ENCODE results near the gene CTXN1.
A peak's percentile ranks its signal among the peaks of the same experiment; 100 is the strongest.
"Not testable (repeated sequence)": the region's sequence is repeated elsewhere in the genome, so short reads cannot be mapped to it uniquely, and the experiment has no call there.

CTXN1 gene

GRCh38 chr19:7925171-7925851 lies 624 bp downstream of the CTXN1 start:
- DNase-seq (ENCODE audit: low spot score): no peak

DNA sequence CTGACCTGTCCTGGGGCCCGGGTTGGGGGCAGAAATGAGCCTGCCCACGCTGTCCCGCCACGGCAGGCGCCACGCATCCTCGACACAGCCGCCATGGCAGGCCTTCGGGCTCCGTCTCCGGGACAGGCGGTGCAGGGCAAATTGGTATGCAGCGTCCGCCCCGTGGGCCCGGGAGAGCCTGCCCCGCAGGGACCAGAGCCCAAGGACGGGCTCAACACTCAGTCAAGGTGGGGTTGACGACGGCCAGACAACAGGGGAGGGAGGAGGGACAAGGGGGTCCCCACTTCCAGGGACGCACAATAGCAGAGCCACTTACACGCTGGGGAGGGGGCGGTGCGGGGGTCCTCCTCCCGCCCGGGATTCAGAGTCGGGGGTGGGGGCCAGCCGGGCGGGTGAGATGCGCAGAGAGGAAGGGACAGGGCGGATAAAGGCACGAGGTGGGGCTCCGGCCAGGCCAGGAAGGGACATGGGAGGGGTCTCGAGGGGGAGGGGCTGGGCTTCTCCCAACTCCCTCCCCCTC lies 1.2 kb downstream of the CTXN1 start:
- no peak for DNase-seq (ENCODE audit: low spot score)

- DNase-seq (ENCODE audit: low spot score): no peak
Measured at GRCh38 chr19:7924241-7924640, 1.7 kb downstream of the CTXN1 start.

- DNase-seq (ENCODE audit: low spot score): no peak
Measured at GRCh38 chr19:7923295-7924191, 2.4 kb downstream of the CTXN1 start.

DNA sequence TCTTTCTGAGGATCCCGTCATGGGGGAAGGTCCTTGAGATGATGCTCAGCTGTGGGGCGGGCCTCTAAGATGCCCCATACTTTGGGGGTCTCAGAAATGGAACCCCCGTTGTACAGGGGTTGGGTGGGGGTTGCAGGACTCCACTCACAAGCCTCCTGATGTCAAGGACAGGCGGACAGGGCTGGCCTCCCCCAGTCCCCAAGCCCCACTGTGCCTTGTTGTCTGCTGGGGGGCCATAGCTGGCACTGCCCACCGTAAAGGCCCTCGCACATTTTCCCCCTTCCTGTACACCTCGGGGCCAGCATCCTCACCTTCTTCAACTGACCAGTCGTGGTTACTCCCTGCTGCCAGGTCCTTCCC lies 3.1 kb downstream of the CTXN1 start:
- no peak for DNase-seq (ENCODE audit: low spot score)

DNA sequence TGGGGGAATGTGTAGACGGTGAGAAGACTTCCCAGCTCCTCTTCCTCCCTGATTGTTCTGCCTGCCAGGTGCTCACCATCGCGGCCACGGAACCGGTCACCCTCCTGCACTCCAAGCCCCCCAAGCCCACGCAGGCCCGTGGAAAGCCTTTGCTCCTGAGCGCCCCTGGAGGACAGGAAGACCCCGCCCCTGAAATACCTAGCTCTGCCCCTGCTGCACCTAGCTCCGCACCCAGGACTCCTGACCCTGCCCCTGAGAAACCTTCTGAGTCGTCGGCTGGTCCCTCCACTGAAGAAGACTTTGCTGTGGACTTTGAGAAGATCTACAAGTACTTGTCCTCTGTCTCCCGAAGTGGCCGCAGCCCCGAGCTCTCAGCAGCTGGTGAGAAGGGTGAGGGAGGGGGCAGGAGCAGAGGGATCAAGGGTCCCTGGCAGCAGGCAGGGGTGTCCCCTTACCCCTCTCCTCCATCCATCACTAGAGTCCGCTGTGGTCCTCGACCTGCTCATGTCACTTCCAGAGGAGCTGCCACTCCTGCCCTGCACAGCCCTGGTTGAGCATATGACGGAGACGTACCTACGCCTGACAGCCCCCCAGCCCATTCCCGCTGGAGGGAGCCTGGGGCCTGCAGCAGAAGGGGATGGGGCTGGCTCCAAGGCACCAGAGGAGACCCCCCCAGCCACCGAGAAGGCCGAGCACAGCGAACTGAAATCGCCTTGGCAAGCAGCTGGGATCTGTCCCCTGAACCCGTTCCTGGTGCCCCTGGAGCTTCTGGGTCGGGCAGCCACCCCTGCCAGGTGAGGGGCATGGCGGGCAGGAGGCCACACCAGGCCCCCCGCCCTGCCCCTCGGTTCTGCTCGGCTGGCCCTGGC lies 3.7 kb downstream of the CTXN1 start:
- DNase-seq (ENCODE audit: low spot score): no peak

DNA sequence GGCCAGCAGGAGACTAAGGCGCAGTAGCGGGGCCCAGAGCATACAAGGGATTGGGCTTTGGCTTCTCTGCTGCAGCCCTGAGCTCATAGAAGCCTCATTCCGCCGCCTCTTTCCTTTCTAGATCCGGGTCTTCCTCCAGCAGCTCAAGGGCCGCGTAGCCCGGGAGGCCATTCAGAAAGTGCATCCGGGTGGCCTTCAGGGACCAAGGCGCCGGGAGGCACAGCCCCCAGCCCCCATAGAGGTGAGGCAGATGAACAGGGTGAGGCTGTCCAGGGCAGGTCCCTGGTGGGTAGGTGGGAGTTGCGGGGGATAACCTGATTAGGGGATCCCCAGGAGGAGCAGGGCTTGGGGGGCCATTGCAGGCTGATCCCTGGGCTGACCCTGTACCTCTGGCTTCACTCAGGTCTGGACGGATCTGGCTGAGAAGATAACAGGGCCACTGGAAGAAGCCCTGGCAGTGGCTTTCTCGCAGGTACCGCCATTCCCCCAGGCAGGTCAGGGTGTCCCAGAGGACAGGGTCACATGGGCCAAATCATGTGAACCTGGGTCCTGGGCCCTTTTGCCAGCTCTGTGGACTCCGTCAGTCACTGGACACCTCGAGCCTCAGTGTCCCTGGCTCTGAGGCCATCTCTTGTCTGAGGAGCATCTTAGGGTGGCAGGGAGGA lies 4.5 kb downstream of the CTXN1 start:
- DNase-seq (ENCODE audit: low spot score): no peak

GRCh38 chr19:7920519-7921301 lies 5.2 kb downstream of the CTXN1 start:
- DNase-seq (ENCODE audit: low spot score): peak; percentile 99

DNA sequence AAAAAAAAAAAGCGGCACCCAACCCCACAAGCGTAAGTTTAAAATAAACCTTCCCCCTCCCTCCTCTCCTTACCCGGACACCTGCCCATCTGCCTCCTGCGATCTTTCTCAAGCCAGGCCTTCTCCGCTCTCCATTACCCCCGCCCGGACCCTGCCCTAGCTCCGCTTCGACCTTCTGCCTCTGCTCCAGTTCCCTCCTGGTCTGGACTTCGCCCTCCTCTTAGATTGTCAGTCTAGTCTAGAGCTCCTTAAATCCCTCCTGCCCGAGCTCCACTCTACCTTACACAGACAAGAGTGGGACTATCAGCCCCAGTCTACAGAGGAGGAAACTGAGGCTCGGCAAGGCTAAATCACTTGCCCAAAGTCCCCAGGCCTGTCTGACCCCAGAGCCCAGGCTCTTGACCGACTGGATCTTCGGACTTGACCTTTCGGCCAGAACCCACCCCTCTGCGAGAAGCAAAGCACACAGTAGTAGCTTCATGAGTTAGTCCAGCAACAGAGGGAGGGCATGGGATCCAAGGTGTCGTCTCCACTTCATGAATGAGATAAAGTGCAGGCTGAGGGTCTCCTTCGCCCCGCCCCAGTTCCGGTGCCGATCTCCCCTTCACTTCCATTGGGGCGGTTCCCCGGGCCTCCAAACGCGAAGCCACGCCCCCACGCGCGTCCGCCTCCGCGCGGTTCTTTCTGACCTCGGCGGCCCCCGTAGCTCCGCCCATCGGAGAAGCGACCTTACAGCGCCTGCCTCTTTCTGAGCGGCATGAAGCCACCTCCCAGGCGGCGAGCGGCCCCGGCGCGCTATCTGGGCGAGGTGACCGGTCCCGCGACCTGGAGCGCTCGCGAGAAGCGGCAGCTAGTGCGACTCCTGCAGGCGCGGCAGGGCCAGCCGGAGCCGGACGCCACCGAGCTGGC lies 6.1 kb downstream of the CTXN1 start, which contains the start of gene SNAPC2:
TSS of gene SNAPC2 (plus strand) at position 729 of the 909 bp plus-strand sequence. CDS start at position 758, 29 bp downstream.
- DNase-seq (ENCODE audit: low spot score): peak; percentile 98

GRCh38 chr19:7918615-7919421 lies 7.1 kb downstream of the CTXN1 start:
- DNase-seq (ENCODE audit: low spot score): no peak

DNA sequence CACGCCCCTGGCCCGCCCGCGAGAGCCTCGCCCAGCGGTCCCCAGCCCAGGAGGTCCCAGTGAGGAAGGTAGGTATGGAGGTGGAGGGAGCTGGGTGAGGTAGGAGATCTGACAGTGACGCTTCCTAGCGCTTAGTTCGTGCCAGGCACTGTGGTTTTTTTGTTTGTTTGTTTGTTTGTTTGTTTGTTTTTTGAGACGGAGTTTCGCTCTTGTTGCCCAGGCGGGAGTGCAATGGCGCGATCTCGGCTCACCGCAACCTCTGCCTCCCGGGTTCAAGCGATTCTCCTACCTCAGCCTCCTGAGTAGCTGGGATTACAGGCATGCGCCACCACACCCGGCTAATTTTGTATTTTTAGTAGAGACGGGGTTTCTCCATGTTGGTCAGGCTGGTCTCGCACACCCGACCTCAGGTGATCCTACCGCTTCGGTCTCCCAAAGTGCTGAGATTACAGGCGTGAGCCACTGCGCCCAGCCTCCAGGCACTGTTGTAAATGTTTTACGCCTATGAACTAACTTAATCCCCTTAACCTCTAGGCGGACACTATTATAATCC lies 7.8 kb downstream of the CTXN1 start:
- not testable (repeated sequence) for DNase-seq (ENCODE audit: low spot score)

GRCh38 chr19:7917267-7918061 lies 8.5 kb downstream of the CTXN1 start:
- DNase-seq (ENCODE audit: low spot score): no peak

DNA sequence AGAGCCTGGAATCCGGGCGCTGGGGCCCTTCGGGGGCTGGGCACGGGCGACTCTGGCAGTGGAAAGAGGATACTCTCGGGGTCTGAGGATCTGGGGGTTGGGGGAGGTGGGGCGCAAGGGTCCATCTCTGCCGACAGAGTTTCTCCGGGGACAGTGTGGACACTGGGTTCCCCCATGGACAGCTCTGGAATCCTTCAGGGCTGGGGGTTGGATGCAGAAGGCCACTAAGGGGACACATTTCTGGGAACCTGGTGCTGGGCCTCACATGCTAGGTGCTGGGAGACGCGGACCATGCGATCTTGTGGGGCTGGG lies 9.0 kb downstream of the CTXN1 start:
- DNase-seq (ENCODE audit: low spot score): no peak

DNA sequence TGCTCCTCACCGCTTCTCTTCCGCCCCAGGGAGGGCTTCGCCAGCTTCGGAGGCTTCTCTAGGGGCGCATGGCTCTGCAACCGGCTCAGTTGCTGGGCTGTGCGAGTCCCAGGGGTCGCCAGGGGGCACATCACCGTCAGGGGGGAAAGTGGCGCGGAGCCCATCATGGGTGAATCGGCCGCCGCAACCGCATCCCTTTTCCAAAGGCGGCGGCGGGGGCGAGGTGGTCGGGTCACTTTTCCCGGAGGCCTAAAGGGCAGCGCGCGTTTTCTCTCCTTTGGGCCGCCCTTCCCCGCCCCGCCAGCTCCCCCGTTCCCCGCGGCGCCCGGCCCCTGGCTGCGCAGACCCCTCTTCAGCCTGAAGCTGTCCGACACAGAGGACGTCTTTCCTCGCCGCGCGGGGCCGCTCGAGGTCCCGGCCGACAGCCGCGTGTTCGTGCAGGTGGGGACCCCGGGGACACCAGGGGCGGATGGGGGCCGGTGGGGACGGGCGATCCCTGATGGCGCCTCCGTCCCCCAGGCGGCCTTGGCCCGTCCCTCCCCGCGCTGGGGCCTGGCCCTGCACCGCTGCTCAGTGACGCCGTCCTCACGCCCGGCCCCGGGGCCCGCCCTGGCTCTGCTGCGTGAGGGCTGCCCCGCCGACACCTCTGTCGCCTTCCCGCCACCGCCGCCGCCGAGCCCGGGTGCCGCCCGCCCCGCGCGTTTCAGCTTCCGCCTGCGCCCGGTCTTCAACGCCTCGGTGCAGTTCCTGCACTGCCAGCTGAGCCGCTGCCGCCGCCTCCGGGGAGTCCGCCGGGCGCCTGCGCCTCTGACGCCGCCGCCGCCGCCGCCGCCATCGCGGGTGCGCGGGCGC lies 9.6 kb downstream of the CTXN1 start:
- DNase-seq (ENCODE audit: low spot score): no peak

DNA sequence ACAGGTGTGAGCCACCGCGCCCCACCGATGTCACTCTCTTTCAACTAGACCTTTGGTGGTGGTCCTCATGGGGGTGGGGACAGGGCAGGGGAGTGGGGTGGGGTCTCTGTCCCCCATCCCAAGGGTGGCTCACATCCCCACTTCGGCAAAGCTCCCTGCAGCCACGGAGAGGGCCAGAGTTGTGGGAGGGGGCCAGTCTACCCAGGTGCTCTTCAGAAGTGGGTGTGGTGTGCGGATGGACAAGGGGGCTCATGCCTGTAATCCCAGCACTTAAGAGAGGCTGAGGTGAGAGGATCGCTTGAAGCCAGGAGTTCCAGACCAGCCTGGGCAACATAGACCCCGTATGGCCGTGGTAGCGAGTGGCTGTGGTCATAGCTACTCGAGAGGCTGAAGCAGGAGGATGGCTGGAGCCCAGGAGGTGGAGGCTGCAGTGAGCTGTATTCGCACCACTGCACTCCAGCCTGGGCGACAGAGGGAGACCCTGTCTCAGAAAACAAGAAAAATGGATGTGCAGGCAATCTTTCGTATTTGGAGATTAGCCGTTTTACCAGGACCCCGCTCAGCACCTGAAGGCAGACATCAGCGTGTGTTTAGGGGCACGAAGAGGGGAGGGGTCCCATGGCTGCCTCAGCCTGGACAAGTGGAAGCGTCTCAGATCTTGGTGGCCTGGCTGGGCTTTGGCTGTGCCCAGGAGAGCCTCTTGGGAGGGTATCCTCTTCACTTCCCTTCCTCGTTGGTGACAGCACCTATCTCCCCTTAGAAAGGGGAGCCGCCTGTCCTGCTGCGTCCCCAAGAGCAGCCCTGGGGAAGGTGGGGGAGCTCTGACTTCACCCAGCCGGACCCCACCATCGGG lies 10.5 kb downstream of the CTXN1 start:
- DNase-seq (ENCODE audit: low spot score): no peak

- no peak for DNase-seq (ENCODE audit: low spot score)
Measured at GRCh38 chr19:7914598-7915045, 11.3 kb downstream of the CTXN1 start, which contains the start of gene TGFBR3L. Gene TGFBR3L (plus strand): TSS chr19:7914830.

Measured in left forelimb (tissue), 1 donor.